ENCODE data around the gene CCNI2.

DNA sequence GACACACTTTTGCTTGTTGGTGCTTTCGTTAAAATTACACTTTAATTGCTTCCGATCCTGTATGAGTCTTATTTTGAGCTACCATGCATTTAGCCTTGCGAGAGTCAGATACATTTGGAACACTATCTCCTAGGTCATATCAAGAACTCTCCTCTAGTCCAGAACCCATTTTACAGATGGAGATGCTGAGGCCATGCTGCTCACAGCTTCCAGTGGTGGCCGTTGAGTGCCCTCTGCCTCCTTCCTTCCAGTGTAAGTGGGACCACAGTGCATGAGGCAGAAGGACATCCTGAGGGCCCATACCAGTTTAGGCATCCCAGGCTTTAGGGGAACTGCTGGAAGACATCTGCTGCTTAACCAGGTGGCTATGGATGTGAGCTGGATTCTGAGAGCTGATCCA, 6.9 kb downstream of the CCNI2 start:
- TF ChIP-seq CTCF (IDR thresholded peaks at IDR 0.05) (no peak), ZFX (IDR thresholded peaks at IDR 0.05; ENCODE audit: borderline replicate concordance) (no peak)

Measured in 22Rv1 (cell line).